Liver (tissue), 9 donors: ENCODE data around the gene IMMP1L. TPM values are rescaled to one million over a fixed set of nuclear protein-coding genes. Genes with fewer than 3 reads are reported as not detected.

ENCODE experiments used
- DNase-seq: peaks from one replicate; pipeline ENCODE4 v3.0.0-alpha.2; 2017; ENCODE audit warnings: low spot score
- H3K27ac ChIP-seq, 2 donors: one replicate each; pipeline ENCODE4 v1.7.0; 2013; ENCODE audit warnings: inconsistent platforms in 2 of 2, low read length in 2 of 2, control low read depth in 1 of 2, low read depth in 1 of 2, mild to moderate bottlenecking in 1 of 2
- H3K27me3 ChIP-seq, 4 donors: one replicate each; pipeline versions ENCODE4 v1.6.1 to v1.7.0; 2013; ENCODE audit warnings: low read length in 3 of 4, inconsistent platforms in 1 of 4, mild to moderate bottlenecking in 1 of 4, moderate library complexity in 1 of 4; ENCODE audit not compliant: control insufficient read depth in 4 of 4, insufficient read depth in 4 of 4
- H3K36me3 ChIP-seq, 4 donors: one replicate each; pipeline versions ENCODE4 v1.6.1 to v1.7.0; 2013; ENCODE audit warnings: low read length in 3 of 4, mild to moderate bottlenecking in 3 of 4, low read depth in 1 of 4, moderate library complexity in 1 of 4; ENCODE audit not compliant: control insufficient read depth in 4 of 4, insufficient read depth in 3 of 4
- H3K4me1 ChIP-seq, 4 donors: one replicate each; pipeline versions ENCODE4 v1.6.1 to v1.7.0; 2013; ENCODE audit warnings: low read length in 3 of 4, mild to moderate bottlenecking in 3 of 4, moderate library complexity in 1 of 4; ENCODE audit not compliant: control insufficient read depth in 4 of 4, insufficient read depth in 4 of 4
- H3K4me3 ChIP-seq, 3 donors: one replicate each; pipeline versions ENCODE4 v1.6.1 to v1.7.0; 2013; ENCODE audit warnings: low read length in 3 of 3, control low read depth in 1 of 3, low read depth in 1 of 3, mild to moderate bottlenecking in 1 of 3
- H3K9ac ChIP-seq, 2 donors: one replicate each; pipeline ENCODE4 v1.7.0; 2013; ENCODE audit warnings: low read length in 2 of 2, mild to moderate bottlenecking in 2 of 2, moderate library complexity in 2 of 2, control low read depth in 1 of 2, low read depth in 1 of 2
- H3K9me3 ChIP-seq, 4 donors: one replicate each; pipeline versions ENCODE4 v1.6.1 to v1.7.0; 2013; ENCODE audit warnings: low read length in 3 of 4; ENCODE audit not compliant: control insufficient read depth in 4 of 4
- CTCF ChIP-seq: fragments of 150-350 bp; IDR thresholded peaks from 2 replicates; pipeline ENCODE4 v1.5.1; 2017; ENCODE audit warnings: improper control_type of control experiment, low read depth, low read length; ENCODE audit not compliant: missing input control
- EGR1 ChIP-seq, 2 donors: IDR thresholded peaks; 2 replicates each; pipeline ENCODE4 v1.6.1; 2016 to 2018; ENCODE audit warnings: antibody characterized with exemption in 2 of 2, low read depth in 2 of 2
- FOXA1 ChIP-seq: IDR thresholded peaks from 2 replicates; pipeline ENCODE4 v1.6.1; 2016; ENCODE audit warnings: antibody characterized with exemption
- FOXA2 ChIP-seq: IDR thresholded peaks from 2 replicates; pipeline ENCODE4 v1.6.1; 2016; ENCODE audit warnings: antibody characterized with exemption
- GABPA ChIP-seq, 2 donors: IDR thresholded peaks in 1 of 2; conservative IDR thresholded peaks in 1 of 2; 2 replicates each; pipeline ENCODE4 v1.6.1; 2016; ENCODE audit warnings: antibody characterized with exemption in 2 of 2, mild to moderate bottlenecking in 1 of 2, moderate library complexity in 1 of 2
- HNF4A ChIP-seq, 2 donors: conservative IDR thresholded peaks; 2 replicates each; pipeline ENCODE4 v1.6.1; 2016; ENCODE audit warnings: antibody characterized with exemption in 2 of 2, mild to moderate bottlenecking in 2 of 2
- HNF4G ChIP-seq: IDR thresholded peaks from 2 replicates; pipeline ENCODE4 v1.6.1; 2016; ENCODE audit warnings: antibody characterized with exemption
- JUND ChIP-seq, 2 donors: IDR thresholded peaks; 2 replicates each; pipeline ENCODE4 v1.6.1; 2016; ENCODE audit warnings: antibody characterized with exemption in 2 of 2
- MAX ChIP-seq: IDR thresholded peaks from 2 replicates; pipeline ENCODE4 v1.6.1; 2016; ENCODE audit warnings: antibody characterized with exemption
- NR2F2 ChIP-seq: IDR thresholded peaks from 2 replicates; pipeline ENCODE4 v1.6.1; 2016; ENCODE audit warnings: antibody characterized with exemption
- RAD21 ChIP-seq, 2 donors: IDR thresholded peaks; 2 replicates each; pipeline ENCODE4 v1.6.1; 2016; ENCODE audit warnings: antibody characterized with exemption in 2 of 2, mild to moderate bottlenecking in 2 of 2
- RXRA ChIP-seq, 2 donors: IDR thresholded peaks; 2 replicates each; pipeline ENCODE4 v1.6.1; 2017 to 2018; ENCODE audit warnings: antibody characterized with exemption in 2 of 2, mild to moderate bottlenecking in 1 of 2
- SP1 ChIP-seq: IDR thresholded peaks from 2 replicates; pipeline ENCODE4 v1.6.1; 2018; ENCODE audit warnings: antibody characterized with exemption, mild to moderate bottlenecking
- TAF1 ChIP-seq: conservative IDR thresholded peaks from 2 replicates; pipeline ENCODE4 v1.6.1; 2016; ENCODE audit warnings: antibody characterized with exemption, mild to moderate bottlenecking
- YY1 ChIP-seq: IDR thresholded peaks from 2 replicates; pipeline ENCODE4 v1.6.1; 2016; ENCODE audit warnings: antibody characterized with exemption, mild to moderate bottlenecking
- WGBS: extraction: QIAGEN DNeasy Blood & Tissue Kit; methylation state at CpG from one replicate; pipeline ENCODE4 v1.1.7; 2013; 5-methylcytosine and 5-hydroxymethylcytosine counted together
- polyA plus RNA-seq, 2 donors: library from polyadenylated mRNA; stranded (reverse) in 1 of 2; unstranded in 1 of 2; fragments of 200-250 nt in 1 of 2; fragments of >200 nt in 1 of 2; fragmentation: Nextera tagmentation in 1 of 2; extraction: Ambion mirVana in 1 of 2; gene quantifications; one replicate each; pipeline versions ENCODE4 v1.2.1 to v1.2.3, GENCODE V29; 2013 to 2015
- total RNA-seq, 2 donors: library from RNA; depleted of rRNA; stranded (reverse); fragments of >200 nt; gene quantifications; one replicate each; pipeline ENCODE4 v1.2.3, GENCODE V29; 2014
- TF ChIP-seq, protein P1 (sequence below): IDR thresholded peaks from 2 replicates; pipeline ENCODE4 v1.6.1; 2016; ENCODE audit warnings: antibody characterized with exemption
- TF ChIP-seq, protein P2 (sequence below): IDR thresholded peaks from 2 replicates; pipeline ENCODE4 v1.6.1; 2016; ENCODE audit warnings: antibody characterized with exemption
- TF ChIP-seq, protein P3 (sequence below): IDR thresholded peaks from 2 replicates; pipeline ENCODE4 v1.6.1; 2016; ENCODE audit warnings: antibody characterized with exemption, mild to moderate bottlenecking
- donor health status: healthy.
- donor health status: healthy.
- donor health status: healthy.
- donor health status: healthy.
- donor health status: healthy.

Gene IMMP1L
- total and polyA plus RNA-seq, 4 donors: 8.2 to 28.1 (median 15.2) TPM

DNA sequence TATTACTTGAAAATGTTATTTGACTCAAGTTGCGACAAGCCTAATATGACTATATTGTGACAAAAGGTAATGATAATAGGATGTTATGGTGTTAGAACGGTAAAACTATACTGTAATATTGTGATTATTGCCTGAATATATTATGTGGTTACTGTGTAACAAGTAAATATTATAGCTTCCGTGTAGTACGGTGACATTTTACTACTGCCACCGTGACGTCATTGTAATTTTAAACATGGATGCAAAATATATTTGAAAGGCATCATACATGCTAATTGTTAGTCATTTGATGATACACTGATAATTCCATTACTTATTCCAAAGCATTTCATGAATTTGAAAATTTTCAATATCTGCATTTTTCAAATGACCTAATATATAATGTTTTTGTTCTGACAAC, 2.7 kb upstream of the IMMP1L start:
- no peak for DNase-seq
- Histone ChIP-seq H3K9ac (no peak overlapping the region), H3K27me3 (no peaks in the 10 kb centered on the region), H3K9me3 (no peaks in the 10 kb centered on the region), H3K36me3 (no peaks in the 10 kb centered on the region), H3K4me1 (peaks cover 0 to 29% (median 6%) of the 10 kb centered on the region in 4 donors), H3K4me3 (no peak overlapping the region), H3K27ac (no peak overlapping the region)
- WGBS: 81% methylated on average over 6 of the region's 6 CpGs
- TF ChIP-seq RAD21 (IDR thresholded peaks at IDR 0.05): no peak
- TF ChIP-seq HNF4A (conservative IDR thresholded peaks at IDR 0.05): no peak
- TF ChIP-seq FOXA2: no peak
- TF ChIP-seq RXRA (IDR thresholded peaks at IDR 0.05): no peak
- TF ChIP-seq YY1: no peak
- no peak for TF ChIP-seq CTCF
- no peak for TF ChIP-seq EGR1 (IDR thresholded peaks at IDR 0.05; ENCODE audit: low read depth in 2 of 2)
- TF ChIP-seq SP1: no peak
- TF ChIP-seq, protein P1, sequence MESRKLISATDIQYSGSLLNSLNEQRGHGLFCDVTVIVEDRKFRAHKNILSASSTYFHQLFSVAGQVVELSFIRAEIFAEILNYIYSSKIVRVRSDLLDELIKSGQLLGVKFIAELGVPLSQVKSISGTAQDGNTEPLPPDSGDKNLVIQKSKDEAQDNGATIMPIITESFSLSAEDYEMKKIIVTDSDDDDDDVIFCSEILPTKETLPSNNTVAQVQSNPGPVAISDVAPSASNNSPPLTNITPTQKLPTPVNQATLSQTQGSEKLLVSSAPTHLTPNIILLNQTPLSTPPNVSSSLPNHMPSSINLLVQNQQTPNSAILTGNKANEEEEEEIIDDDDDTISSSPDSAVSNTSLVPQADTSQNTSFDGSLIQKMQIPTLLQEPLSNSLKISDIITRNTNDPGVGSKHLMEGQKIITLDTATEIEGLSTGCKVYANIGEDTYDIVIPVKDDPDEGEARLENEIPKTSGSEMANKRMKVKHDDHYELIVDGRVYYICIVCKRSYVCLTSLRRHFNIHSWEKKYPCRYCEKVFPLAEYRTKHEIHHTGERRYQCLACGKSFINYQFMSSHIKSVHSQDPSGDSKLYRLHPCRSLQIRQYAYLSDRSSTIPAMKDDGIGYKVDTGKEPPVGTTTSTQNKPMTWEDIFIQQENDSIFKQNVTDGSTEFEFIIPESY: no peak
- TF ChIP-seq NR2F2: no peak
- no peak for TF ChIP-seq JUND (IDR thresholded peaks at IDR 0.05)
- no peak for TF ChIP-seq TAF1
- TF ChIP-seq, protein P2, sequence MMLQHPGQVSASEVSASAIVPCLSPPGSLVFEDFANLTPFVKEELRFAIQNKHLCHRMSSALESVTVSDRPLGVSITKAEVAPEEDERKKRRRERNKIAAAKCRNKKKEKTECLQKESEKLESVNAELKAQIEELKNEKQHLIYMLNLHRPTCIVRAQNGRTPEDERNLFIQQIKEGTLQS: no peak
- TF ChIP-seq, protein P3, sequence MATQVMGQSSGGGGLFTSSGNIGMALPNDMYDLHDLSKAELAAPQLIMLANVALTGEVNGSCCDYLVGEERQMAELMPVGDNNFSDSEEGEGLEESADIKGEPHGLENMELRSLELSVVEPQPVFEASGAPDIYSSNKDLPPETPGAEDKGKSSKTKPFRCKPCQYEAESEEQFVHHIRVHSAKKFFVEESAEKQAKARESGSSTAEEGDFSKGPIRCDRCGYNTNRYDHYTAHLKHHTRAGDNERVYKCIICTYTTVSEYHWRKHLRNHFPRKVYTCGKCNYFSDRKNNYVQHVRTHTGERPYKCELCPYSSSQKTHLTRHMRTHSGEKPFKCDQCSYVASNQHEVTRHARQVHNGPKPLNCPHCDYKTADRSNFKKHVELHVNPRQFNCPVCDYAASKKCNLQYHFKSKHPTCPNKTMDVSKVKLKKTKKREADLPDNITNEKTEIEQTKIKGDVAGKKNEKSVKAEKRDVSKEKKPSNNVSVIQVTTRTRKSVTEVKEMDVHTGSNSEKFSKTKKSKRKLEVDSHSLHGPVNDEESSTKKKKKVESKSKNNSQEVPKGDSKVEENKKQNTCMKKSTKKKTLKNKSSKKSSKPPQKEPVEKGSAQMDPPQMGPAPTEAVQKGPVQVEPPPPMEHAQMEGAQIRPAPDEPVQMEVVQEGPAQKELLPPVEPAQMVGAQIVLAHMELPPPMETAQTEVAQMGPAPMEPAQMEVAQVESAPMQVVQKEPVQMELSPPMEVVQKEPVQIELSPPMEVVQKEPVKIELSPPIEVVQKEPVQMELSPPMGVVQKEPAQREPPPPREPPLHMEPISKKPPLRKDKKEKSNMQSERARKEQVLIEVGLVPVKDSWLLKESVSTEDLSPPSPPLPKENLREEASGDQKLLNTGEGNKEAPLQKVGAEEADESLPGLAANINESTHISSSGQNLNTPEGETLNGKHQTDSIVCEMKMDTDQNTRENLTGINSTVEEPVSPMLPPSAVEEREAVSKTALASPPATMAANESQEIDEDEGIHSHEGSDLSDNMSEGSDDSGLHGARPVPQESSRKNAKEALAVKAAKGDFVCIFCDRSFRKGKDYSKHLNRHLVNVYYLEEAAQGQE: no peak
- no peak for TF ChIP-seq HNF4G
- TF ChIP-seq GABPA (IDR thresholded peaks at IDR 0.05 in 1 of 2, conservative IDR thresholded peaks at IDR 0.05 in 1 of 2): no peak
- no peak for TF ChIP-seq MAX
- no peak for TF ChIP-seq FOXA1
